Activated CD4-positive, alpha-beta memory T cell treated with anti-CD3 and anti-CD28 coated beads, Interleukin-2, amount 10 ng/mL, durations not matched to agents 7 days and 5 days (primary cell): ENCODE measurements around the gene C1QTNF3. TPM values are rescaled to one million over a fixed set of nuclear protein-coding genes. Genes with fewer than 3 reads are reported as not detected.
"Not testable (repeated sequence)": the region's sequence is repeated elsewhere in the genome, so short reads cannot be mapped to it uniquely, and the experiment has no call there.

Source experiments
- CTCF ChIA-PET: fragments of 350-600 bp; sonication (Branson Sonifier 250); formaldehyde crosslinking; loops from one replicate; lab custom pipeline; 2021; ENCODE audit warnings: antibody characterized with exemption, inconsistent platforms; lab: Charles Lee
- POLR2A ChIA-PET: fragments of 350-600 bp; sonication (Branson Sonifier 250); formaldehyde crosslinking; loops from one replicate; lab custom pipeline; 2021; ENCODE audit warnings: antibody characterized with exemption; lab: Charles Lee
- DNase-seq: peaks from one replicate; pipeline ENCODE4 v3.0.0-alpha.2; 2020
- H3K27ac Mint-ChIP-seq: one replicate; pipeline ENCODE4 v1.8.0; 2021; ENCODE audit warnings: mild to moderate bottlenecking, mixed read lengths
- H3K27me3 Mint-ChIP-seq: one replicate; pipeline ENCODE4 v1.8.0; 2021; ENCODE audit warnings: mixed read lengths
- H3K36me3 Mint-ChIP-seq: one replicate; pipeline ENCODE4 v1.8.0; 2021; ENCODE audit warnings: low read depth, mixed read lengths
- H3K4me1 Mint-ChIP-seq: one replicate; pipeline ENCODE4 v1.8.0; 2021; ENCODE audit warnings: mixed read lengths
- H3K4me3 Mint-ChIP-seq: one replicate; pipeline ENCODE4 v1.8.0; 2021; ENCODE audit warnings: mild to moderate bottlenecking, mixed read lengths
- H3K9me3 Mint-ChIP-seq: one replicate; pipeline ENCODE4 v1.8.0; 2021; ENCODE audit warnings: mixed read lengths
- total RNA-seq, 2 experiments: library from RNA; stranded (reverse); gene quantifications; one replicate each; pipeline ENCODE4 v1.2.3, GENCODE V29; 2021

The C1QTNF3 gene
- total RNA-seq, result 1 to 10 TPM; 2.5 to 3.3 TPM

DNA sequence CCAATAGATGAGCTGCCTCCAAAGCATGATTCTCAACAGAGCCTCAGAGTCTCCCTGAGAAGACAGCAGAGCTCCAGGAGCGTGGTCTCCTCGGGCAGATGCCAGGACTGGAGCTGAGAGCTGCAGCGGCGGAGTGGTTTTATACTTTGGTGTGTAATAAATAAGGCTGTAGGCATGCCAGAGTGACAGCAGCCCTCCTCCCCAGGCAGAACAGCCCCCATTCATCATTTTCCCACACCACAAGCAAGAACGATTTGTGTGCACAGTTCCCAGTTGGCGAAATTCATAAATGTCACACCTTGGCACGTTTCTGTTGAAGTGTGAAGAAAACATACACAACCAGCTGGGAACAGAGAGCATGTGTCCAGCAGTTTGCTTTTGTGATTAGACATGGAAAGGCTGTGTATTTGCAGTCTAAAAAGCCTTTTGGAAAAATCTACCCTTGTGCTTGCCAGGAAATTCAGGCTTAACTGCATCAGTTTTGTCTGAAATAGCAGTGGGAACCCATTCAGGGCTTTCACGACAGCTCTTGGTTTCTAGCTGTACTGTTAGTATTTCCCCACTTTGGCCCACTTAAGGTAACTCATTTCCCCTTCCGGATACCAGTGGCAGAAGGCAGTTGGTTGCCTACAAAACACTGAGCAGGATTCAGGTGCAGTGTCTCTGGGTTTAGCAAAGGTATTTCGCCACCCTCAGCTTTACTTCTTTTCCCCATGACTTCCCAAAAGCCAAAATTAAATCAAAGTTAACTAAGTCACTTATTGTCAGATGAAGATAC is at the start of gene C1QTNF3:
Gene C1QTNF3, minus strand, starts transcription at position 115 of the 778 bp plus-strand sequence. Its CDS starts 88 bp downstream, at position 27.
- no peak for DNase-seq
- Mint-ChIP-seq H3K27ac (no peak within 1 kb of the TSS), H3K4me3 (no peak within 1 kb of the TSS), H3K27me3 (no peaks in the 10 kb centered on the region), H3K36me3 (peaks cover 3% of the 10 kb centered on the region), H3K4me1 (no peaks in the 10 kb centered on the region), H3K9me3 (no peaks in the 10 kb centered on the region)
- ChIA-PET POLR2A (no interaction called here), CTCF (no interaction called here)

GRCh38 chr5:34091039-34091438 is 48.0 kb upstream of the C1QTNF3 start:
- H3K27ac Mint-ChIP-seq, POLR2A ChIA-PET, DNase-seq, CTCF ChIA-PET, H3K9me3 Mint-ChIP-seq, H3K27me3 Mint-ChIP-seq, H3K4me3 Mint-ChIP-seq, H3K36me3 Mint-ChIP-seq, H3K4me1 Mint-ChIP-seq: not testable (repeated sequence)

DNA sequence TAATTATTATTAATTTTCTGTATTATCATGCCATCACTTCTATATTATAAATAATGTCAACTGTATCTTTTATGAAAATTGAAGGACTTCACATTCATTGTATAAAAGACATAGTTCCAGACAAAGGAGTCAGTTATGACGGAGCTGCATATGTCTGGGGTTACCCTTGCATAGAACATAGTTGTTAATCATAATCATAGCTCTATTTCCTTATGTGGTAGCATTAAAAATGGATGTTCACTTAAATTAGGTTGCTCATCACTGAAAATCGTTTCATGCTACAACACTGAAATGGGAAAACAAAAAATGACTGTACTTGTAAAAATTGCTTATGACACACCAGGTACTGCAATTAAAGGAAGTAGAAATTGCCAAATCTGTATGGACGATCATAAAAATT is 46.8 kb upstream of the C1QTNF3 start:
- POLR2A ChIA-PET, CTCF ChIA-PET, H3K27me3 Mint-ChIP-seq, H3K4me1 Mint-ChIP-seq, DNase-seq, H3K27ac Mint-ChIP-seq, H3K36me3 Mint-ChIP-seq, H3K4me3 Mint-ChIP-seq, H3K9me3 Mint-ChIP-seq: not testable (repeated sequence)

- DNase-seq, H3K27me3 Mint-ChIP-seq, CTCF ChIA-PET, H3K9me3 Mint-ChIP-seq, H3K36me3 Mint-ChIP-seq, H3K4me3 Mint-ChIP-seq, H3K27ac Mint-ChIP-seq, H3K4me1 Mint-ChIP-seq, POLR2A ChIA-PET: not testable (repeated sequence)
Measured at GRCh38 chr5:34087728-34088127, 44.7 kb upstream of the C1QTNF3 start.

DNA sequence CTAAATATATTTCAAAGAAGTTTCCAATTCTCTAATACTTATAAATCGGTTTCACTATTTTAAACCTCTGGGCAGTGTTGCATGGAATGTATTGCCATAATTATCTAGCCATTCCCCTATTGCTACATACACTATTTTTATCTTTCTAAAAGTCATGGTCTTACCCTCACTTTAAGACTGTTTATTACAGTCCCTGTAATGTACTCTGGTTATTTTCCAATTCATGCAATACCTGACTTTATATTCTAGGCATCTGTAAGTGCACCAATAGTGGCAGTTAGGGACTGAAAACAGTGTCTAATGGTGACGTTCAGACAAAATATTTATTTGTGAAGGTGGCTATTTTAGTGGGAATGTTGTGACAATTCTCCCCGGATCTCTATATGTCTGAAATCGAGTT is 40.9 kb upstream of the C1QTNF3 start:
- H3K9me3 Mint-ChIP-seq, H3K36me3 Mint-ChIP-seq, H3K4me3 Mint-ChIP-seq, DNase-seq, CTCF ChIA-PET, H3K27ac Mint-ChIP-seq, POLR2A ChIA-PET, H3K27me3 Mint-ChIP-seq, H3K4me1 Mint-ChIP-seq: not testable (repeated sequence)

DNA sequence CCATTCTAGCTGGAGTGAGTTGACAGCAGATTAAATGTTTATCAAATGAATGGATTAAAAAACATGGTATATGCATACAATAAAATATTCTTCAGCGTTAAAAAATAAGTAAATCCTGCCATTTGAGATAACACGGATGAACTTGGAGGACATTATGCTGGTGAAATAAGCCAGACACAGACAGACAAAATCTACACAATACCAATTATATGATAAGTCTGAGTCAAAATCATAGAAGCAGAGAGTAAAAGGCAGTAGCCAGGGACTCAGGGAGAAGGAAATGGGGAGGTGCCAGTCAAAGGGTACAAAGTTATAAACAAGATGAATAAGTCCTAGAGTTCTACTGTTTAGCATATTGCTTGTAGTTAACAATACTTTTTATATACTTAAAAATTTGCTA is 36.5 kb upstream of the C1QTNF3 start:
- H3K4me3 Mint-ChIP-seq, CTCF ChIA-PET, H3K4me1 Mint-ChIP-seq, H3K27me3 Mint-ChIP-seq, H3K27ac Mint-ChIP-seq, H3K9me3 Mint-ChIP-seq, POLR2A ChIA-PET, DNase-seq, H3K36me3 Mint-ChIP-seq: not testable (repeated sequence)

DNA sequence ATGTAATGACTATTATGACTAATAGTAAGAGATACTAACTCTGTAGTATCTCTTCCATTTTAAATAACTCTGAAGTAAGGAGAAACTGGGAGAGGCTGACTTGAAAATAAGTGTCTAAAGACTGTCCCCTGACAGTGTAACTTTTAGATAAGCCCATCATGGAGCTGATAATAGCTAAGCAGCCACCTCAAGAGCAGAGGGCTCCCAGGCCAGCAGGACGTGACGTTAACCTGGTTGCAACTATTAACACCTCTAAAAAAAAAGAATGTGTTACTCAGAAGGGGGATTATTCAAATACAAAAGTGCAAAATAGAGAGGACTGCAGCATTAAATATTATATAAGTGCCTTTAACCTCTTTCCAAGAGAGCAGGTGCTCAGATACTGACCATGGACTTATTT is 34.6 kb upstream of the C1QTNF3 start:
- H3K4me3 Mint-ChIP-seq, result not testable (repeated sequence)

DNA sequence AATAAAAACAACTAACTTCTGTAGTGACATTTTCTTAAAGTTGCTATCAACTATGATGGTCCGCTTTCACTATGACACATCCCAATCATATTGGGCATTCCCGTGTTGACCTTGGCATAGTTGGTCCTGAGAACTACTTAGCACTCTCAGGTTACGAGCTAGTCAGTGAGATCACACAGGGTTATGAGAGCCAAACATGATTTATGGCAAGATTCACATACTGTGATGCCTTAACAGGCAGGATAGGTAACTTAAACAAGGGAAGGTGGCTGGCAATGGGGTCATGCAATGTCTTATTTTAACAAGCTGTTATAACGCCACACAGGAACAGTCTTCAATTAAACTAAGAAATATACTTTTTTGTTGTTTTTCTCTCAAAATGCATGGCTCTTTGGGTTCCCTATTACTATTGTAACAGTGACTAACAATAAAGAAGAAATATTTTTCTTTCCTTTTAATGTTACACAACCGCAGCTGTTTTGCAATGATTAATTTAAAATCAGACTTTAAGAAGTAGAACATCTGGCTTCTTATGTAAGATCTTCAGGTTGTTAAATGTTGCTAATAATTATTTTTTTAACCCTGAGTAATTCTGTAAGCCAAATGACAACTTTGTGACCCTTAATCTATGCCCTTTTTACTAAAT is 33.8 kb upstream of the C1QTNF3 start:
- H3K4me3 Mint-ChIP-seq, H3K36me3 Mint-ChIP-seq, H3K27ac Mint-ChIP-seq, CTCF ChIA-PET, DNase-seq, H3K27me3 Mint-ChIP-seq, H3K9me3 Mint-ChIP-seq, H3K4me1 Mint-ChIP-seq, POLR2A ChIA-PET: not testable (repeated sequence)

More for the DNA sequence above, 34.6 kb upstream of the C1QTNF3 start:
- H3K27ac Mint-ChIP-seq, DNase-seq, H3K27me3 Mint-ChIP-seq, CTCF ChIA-PET, H3K36me3 Mint-ChIP-seq, POLR2A ChIA-PET, H3K4me1 Mint-ChIP-seq, H3K9me3 Mint-ChIP-seq: not testable (repeated sequence)

DNA sequence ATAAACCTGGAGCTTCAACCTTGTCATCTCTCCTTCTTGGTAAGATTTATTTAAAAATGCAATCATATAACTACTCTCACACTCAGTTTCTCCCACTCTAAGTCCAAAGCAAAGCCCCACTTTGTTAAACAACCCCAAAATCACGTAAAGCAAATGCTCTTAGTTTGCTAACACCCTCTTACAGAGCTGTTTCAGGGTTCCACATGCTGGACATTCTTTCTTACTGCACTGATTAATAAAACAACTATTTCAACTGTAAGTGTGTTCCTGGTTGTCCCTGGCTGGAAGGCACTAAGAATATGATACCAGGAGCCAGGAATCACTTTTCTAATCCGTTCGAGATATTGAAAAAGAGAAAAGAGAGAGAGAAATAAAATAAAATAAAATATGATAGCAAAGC is 31.5 kb upstream of the C1QTNF3 start:
- DNase-seq, H3K27ac Mint-ChIP-seq, H3K9me3 Mint-ChIP-seq, POLR2A ChIA-PET, H3K4me1 Mint-ChIP-seq, H3K27me3 Mint-ChIP-seq, H3K4me3 Mint-ChIP-seq, CTCF ChIA-PET, H3K36me3 Mint-ChIP-seq: not testable (repeated sequence)

- H3K4me1 Mint-ChIP-seq, H3K4me3 Mint-ChIP-seq, CTCF ChIA-PET, H3K27me3 Mint-ChIP-seq, H3K36me3 Mint-ChIP-seq, H3K27ac Mint-ChIP-seq, DNase-seq, H3K9me3 Mint-ChIP-seq, POLR2A ChIA-PET: not testable (repeated sequence)
Measured at GRCh38 chr5:34074071-34074470, 31.1 kb upstream of the C1QTNF3 start.

GRCh38 chr5:34070626-34071025 is 27.6 kb upstream of the C1QTNF3 start:
- H3K27ac Mint-ChIP-seq, POLR2A ChIA-PET, DNase-seq: not testable (repeated sequence)

GRCh38 chr5:34064656-34065055 is 21.6 kb upstream of the C1QTNF3 start:
- Mint-ChIP-seq H3K27ac (no peak overlapping the region), H3K9me3 (peaks cover 5% of the 10 kb centered on the region), H3K4me3 (no peak overlapping the region), H3K36me3 (peaks cover 19% of the 10 kb centered on the region), H3K27me3 (no peaks in the 10 kb centered on the region), H3K4me1 (no peaks in the 10 kb centered on the region)
- POLR2A ChIA-PET, result no interaction called here
- CTCF ChIA-PET, result no interaction called here
- DNase-seq, result no peak

More at GRCh38 chr5:34070626-34071025, 27.6 kb upstream of the C1QTNF3 start:
- H3K36me3 Mint-ChIP-seq, H3K4me3 Mint-ChIP-seq, H3K9me3 Mint-ChIP-seq, H3K27me3 Mint-ChIP-seq, H3K4me1 Mint-ChIP-seq, CTCF ChIA-PET: not testable (repeated sequence)

DNA sequence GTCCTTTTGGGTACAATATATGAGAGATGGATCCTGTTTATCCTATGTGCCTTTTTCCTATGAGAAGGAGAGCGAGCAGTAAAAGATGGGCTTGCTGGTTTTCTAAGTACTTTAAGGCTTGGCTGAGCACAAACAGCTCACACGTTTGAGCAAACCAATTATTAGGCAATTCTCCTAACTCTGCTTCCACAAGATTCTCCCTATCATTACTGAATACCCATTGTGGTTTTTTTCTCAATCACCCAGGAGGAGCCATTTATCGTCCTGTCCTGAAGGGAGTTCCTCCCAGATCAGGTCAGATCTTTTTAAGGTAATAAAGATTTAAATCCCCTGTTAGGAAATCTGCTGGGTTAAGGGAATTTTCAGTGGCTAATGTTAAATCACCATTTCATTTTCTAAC is 19.4 kb upstream of the C1QTNF3 start:
- CTCF ChIA-PET, result no interaction called here
- Mint-ChIP-seq H3K27me3 (no peaks in the 10 kb centered on the region), H3K36me3 (peaks cover 21% of the 10 kb centered on the region), H3K4me3 (no peak overlapping the region), H3K27ac (no peak overlapping the region), H3K4me1 (no peaks in the 10 kb centered on the region), H3K9me3 (peaks cover 5% of the 10 kb centered on the region)
- DNase-seq, result no peak
- POLR2A ChIA-PET, result no interaction called here

GRCh38 chr5:34061993-34062392 is 19.0 kb upstream of the C1QTNF3 start:
- Mint-ChIP-seq H3K4me3 (no peak overlapping the region), H3K27me3 (no peaks in the 10 kb centered on the region), H3K4me1 (no peaks in the 10 kb centered on the region), H3K36me3 (peaks cover 21% of the 10 kb centered on the region), H3K27ac (no peak overlapping the region), H3K9me3 (peaks cover 5% of the 10 kb centered on the region)
- DNase-seq, result no peak
- POLR2A ChIA-PET, result no interaction called here
- CTCF ChIA-PET, result no interaction called here
